NCI-H748 treated with DMSO at 0.1 percent for 48 hours (cell line): ENCODE data around the gene NPR1.
"Not testable (repeated sequence)": the region's sequence is repeated elsewhere in the genome, so short reads cannot be mapped to it uniquely, and the experiment has no call there.

Experiments
- DNase-seq: peaks from one replicate; lab custom pipeline; 2025; lab: John Stamatoyannopoulos, UW

NPR1 gene

DNA sequence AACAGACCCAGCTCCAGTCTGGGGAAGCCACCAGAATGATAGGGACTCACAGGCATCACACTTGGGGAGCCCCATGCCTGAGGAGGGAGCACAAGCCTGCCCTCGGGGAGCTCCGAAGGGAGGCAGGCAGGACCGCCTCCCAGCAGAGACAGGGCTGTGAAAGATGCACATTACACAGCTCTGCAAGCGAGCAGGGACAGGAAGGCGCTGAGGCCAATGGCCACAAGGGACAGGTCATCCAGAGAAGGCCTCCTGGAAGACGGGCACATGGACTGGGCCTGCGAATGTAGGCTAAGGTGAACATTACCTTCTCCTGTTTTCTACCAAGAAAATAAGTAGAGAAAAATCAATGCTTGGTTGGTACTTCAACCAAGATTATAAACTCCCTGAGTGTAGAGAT is 4.2 kb downstream of the NPR1 start:
- no peak for DNase-seq

DNA sequence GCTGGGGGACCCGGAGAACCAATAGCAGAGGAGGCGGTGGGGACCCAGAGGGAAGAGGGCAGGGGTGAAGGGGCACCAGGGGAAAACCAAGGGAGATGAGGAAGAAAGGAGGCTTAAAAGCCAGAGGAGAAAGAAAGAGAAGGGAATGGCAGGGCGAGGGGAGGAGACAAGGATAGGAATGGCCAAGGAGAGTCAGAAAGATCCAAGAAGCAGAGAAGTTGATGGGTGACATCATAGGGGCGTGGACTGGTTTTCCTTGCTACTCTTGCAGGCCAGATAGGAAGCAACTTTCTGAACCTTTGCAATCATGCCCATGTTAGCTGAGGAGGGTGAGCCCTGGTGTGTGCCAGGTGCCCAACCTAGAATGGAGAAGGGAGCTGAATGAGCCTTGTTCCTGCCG is 5.4 kb downstream of the NPR1 start:
- DNase-seq: no peak

DNA sequence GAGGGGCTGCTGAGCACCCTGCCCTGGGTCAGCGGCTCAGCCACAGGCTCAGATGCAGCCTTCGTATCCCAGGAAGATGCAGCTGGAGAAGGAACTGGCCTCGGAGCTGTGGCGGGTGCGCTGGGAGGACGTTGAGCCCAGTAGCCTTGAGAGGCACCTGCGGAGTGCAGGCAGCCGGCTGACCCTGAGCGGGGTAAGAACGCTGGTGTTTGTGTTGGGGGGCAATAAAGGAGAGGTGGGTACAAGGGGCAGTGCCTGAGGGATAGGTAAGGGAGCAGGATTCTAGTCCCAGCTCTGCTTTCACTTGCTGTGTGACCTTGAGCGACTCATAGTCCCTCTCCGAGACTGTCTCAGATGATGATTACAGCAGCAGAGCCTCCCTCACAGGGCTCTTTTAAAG is 6.4 kb downstream of the NPR1 start:
- DNase-seq: no peak

DNA sequence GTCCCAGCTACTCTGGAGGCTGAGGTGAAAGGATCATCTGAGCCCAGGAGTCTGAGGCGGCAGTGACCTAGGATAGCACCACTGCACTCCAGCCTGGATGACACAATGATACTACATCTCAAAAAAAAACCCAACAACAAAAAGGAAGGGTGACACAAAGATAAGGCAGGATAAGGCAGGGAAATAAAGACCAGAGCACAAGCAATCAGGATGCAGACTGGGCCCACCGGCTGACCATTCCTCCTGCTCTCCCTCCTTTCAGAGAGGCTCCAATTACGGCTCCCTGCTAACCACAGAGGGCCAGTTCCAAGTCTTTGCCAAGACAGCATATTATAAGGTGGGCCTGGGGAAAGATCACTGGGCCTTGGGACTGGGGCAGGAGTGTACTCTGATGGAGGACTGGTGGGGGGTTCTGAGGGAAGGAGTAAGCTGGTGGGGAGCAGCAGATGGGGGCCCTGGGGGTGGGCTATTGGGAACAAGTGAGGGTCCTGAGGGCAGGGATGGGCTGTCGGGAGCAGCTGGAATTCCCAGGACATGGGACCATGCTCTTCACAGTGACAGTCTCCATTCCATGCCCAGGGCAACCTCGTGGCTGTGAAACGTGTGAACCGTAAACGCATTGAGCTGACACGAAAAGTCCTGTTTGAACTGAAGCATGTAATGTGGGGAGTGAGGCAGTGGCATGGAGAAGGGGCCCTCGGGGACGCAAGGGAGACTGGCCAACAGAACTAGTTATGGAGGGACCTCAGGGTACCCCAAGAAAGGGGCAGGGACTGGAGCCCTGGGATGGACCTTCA is 7.3 kb downstream of the NPR1 start:
- no peak for DNase-seq

DNA sequence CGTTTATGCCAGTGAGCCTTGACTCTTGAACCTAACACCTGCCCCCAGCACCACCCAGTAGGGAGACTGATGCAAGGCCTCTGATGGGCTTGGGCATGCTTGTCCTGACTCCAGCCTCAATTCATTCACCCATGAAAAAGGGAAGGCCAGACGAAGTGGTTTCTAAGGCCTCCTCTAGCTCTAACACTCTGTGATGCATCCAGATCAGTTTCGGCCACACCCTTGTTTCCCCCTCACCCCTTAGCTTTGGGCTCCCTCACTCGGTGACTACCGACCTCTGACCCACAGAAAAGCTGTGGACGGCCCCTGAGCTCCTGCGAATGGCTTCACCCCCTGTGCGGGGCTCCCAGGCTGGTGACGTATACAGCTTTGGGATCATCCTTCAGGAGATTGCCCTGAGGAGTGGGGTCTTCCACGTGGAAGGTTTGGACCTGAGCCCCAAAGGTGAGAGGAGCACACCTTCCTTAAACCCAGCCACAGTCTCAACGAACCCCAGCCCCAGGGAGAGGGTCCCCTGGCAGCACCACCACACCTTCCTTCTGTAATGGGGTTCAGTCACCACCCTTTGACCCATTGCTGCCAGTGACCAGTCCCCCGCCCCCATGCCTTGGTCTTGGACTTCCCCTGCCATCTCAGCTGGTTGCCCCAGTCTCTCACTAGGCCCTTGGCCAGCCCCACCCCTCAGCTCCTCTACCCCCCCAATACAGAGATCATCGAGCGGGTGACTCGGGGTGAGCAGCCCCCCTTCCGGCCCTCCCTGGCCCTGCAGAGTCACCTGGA is 9.0 kb downstream of the NPR1 start:
- DNase-seq: no peak

DNA sequence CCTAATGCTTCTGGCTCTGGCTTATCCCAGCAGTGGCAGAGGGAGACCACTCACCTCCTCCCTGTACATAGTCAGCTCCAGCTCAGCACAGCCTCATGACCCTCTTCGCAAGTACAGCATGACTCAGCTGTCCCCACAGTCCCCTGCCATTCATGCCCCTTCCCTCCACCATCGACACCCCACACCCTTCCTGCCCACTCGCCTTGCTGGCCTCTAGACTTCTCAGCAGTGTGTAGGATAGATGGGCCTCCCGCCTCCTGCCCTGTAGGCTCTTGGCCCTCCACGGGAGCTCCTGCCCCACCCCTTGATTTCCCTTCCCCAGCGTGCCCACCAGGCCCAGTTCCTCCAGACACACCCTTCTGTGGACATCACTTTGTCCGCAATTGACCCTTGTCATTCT is 9.8 kb downstream of the NPR1 start:
- no peak for DNase-seq

DNA sequence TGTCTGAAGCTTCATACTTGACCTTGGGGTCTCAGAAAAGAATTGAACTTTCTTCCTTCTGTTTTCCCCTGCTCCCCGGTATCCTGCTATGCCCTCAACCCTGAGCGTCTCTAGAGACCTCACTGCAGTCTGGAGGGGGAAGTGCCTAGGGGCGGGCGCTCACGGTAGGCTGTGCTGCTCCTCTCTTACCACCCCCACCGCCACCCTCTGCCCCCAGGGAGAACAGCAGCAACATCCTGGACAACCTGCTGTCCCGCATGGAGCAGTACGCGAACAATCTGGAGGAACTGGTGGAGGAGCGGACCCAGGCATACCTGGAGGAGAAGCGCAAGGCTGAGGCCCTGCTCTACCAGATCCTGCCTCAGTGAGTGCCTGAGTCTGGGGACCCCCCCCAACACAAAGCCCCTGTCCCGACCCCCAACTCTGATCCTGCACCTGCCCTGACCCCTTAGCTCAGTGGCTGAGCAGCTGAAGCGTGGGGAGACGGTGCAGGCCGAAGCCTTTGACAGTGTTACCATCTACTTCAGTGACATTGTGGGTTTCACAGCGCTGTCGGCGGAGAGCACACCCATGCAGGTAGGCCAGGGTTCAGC is 10.3 kb downstream of the NPR1 start:
- DNase-seq: no peak

DNA sequence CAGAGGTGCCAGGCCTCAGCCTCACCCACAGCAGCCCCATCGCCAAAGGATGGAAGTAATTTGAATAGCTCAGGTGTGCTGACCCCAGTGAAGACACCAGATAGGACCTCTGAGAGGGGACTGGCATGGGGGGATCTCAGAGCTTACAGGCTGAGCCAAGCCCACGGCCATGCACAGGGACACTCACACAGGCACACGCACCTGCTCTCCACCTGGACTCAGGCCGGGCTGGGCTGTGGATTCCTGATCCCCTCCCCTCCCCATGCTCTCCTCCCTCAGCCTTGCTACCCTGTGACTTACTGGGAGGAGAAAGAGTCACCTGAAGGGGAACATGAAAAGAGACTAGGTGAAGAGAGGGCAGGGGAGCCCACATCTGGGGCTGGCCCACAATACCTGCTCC is 15.0 kb downstream of the NPR1 start:
- DNase-seq: no peak

DNA sequence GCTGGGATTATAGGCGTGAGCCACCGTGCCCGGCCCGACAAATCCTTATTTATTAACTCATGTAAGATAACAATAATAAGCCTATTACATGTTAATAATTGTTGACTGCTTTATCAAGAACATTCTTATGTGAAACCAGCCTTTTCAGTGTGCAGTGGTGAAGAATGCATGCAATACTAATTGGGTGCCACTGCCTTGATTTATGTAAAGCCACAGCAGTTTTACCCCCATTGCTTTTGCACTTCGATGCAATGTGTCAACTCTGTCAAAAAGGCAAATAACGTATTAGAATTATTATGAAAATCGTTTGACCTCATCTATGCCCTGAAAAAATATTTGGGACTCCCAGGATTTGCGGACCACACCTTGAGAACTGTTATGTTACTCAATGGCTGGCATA is 18.3 kb downstream of the NPR1 start:
- no peak for DNase-seq

DNA sequence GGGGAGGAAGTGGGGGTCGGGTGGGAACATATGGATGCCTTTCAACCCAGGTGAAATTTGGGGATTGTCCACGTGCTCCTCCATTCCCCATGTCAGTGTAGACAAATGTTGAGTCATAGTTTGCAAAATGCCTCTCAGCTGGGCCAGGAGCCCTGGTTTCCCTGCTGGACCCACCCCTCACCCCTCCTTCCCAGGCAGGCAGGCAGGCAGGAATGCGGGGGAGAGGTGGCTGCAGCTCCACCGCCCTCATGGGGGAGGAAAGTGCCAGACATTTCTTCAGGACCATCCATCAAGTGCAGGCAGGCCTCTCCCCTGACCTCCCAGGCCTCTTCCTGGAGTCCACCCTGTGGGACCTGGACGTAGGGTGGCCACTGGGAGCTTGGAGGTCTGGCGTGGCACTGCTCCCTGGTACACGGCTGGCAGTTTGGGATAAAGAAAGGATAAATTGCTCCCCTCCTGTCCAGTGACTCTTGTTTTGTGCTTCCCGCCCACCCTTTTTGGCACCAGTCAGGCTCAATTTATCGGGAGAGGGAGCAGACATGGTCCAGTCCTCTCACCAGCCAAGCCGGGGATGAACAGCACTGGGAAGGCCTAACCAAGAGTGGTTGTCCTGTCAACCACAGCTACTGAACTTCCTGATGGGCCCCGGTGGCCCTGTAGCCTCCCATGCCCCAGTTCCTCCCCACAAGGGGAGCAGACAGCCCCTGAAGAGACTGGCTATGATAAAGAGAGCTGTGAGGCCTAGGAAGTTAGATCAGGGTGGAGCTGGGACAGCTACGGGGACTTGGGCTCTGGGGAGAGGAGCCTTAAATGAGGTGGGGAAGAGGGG is 18.9 kb downstream of the NPR1 start:
- no peak for DNase-seq

DNA sequence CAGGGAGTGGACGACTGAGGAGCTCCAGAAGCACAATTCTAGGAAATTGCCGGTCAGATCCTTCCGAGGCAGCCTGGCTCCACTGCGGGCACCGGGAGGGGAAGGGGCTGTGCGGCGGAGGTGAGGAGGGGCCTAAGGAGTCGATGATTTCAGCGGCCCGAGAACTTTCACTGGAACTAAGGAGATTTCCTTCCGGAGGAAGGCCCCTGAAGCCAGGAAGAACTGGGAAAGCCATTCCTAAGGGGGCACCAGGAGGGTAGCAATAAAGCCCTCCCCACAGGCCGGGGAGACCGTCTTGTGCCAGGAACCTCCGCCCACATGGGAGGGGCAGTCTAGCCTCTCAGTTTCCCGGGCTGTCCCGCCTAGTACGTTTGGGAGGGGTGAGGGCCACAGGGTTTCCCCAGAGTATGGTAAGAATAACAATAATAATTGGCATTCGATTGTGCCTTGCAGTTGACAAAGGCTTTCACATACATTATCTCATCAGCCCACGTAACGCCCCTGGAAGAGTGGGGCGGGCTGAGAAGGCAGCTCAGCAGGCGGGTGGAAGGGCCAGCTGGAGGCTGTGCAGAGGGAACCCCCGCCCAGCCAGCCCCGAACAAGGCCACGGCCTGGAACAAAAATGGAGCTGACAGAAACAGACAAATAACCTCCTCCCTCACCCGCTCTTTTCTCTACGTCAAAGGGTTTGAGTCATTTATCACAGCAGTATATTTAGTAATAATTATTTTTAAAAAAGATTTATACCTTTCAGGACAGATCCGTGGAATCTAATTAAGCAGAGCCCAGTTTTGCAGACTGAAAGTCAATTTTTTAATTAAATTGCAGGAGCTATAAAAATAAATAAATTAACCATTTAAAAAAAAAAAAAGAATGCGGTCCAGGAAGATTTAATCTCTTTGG is 19.8 kb downstream of the NPR1 start:
- no peak for DNase-seq

DNA sequence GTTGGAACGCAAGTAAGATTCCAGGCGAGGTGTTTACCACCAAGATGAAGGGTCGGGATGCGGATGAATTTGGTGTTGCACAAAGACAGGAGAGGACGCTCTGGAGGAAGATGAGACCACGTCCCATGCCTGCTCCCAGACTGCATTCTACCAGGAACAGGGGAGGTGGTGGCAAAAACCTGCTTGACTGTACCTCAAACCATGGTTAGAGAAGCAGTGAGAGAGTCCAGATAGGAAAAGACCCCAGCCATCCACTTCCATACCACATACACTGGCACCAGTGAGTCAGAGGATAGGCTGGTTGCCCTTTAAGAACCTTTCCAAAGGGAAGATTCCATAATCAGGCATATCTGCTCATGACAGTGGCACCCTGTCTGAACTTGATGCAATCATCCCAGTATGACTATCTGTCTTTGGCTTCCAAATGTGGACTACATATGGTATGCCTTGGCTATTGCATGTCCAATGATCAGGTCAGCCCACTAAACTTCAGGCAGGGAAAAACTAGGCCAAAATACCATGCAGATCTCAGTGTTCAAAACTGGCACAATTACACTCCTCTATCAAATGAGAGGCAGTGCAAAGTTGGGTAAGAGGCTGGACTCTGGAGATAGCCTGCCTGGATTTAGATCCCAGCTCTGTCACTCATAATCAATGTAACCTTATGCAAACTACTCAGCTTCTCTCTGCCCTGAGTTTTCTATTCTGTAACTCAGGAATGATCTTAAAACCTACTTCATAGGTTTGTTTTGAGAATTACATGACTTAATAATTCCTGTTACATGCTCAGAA is 20.6 kb downstream of the NPR1 start:
- no peak for DNase-seq

DNA sequence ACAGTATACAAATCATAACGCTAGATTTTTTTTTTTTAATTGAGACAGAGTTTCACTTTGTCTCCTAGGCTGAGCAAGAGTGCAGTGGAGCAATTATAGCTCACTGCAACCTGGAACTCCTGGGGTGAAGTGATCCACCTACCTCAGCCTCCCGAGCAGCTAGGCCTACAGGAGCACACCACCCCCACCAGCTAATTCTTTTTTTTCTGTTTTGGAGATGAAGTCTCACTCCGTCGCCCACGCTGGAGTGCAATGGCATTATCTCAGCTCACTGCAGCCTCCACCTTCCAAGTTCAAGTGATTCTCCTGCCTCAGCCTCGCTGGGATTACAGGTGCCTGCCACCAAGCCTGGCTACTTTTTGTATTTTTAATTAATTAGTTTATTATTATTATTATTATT is 21.3 kb downstream of the NPR1 start:
- DNase-seq: no peak

DNA sequence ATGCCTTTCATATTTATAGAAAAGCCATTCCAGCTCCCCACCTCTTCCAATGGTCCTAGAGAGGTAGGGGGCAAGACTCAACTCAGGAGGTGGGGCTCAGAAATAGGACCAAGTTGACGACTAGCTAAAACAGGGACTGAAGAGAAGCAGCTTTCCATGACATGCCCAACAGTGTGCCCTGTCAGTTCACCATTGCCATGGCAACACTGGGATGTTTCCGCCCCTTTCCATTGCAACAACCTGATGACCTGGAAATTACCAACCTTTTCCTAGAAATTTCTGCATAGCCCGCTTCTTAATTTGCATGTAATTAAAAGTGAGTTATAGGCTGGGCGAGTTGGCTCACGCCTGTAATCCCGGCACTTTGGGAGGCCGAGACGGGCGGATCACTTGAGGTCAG is 27.0 kb downstream of the NPR1 start:
- DNase-seq: no peak

DNA sequence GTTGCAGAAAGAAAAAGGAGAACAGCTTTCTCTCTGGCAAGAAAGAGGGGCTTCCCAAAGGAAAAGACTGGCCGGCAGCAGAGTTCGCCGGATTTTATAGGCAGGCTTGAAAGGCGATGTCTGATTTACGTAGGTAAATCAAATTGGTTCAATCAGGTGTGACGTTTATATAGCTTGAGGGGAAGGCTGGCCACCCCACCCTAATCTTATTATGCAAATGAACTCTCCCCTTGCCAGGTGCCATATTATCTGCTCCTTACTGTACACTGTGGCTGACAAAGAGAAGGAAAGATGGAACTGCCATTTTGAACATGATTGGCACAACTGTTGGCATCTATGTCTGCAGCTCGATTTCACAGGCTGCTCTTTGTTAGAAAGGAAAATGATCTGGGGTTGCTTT is 32.5 kb downstream of the NPR1 start:
- DNase-seq: no peak

DNA sequence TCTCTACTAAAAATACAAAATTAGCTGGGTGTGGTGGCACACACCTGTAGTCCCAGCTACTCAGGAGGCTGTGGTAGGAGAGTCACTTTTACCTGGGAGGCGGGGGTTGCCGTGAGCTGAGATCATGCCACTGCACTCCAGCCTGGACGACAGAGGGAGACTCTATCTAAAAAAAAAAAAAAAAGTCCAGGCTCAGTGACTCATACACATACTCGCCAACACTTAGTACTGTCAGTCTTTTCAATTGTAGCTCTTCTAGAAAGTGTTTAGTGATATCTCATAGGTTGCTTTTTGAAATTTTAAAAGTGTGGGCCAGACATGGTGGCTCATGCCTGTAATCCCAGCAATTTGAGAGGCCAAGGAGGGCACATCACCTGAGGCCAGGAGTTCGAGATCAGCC is 37.7 kb downstream of the NPR1 start:
- DNase-seq: not testable (repeated sequence)

DNA sequence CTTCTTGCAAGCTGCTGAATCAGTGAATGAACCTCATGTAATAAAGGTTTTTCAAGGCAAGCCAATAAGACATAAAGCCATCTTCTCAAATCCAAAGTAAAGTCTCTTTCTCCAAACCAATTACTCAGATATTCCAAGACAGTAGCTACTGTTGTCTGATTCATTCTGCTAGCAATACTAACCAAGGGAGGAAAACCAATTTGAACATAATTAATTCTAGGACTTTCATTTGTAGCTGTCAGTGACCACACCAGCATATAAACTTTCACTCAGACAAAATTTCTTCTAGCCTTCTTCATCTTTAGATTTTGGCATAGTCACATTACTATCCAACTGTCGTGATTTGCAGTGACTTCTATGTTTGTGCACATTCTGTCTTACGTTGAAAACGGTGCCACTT is 38.8 kb downstream of the NPR1 start:
- DNase-seq: no peak

DNA sequence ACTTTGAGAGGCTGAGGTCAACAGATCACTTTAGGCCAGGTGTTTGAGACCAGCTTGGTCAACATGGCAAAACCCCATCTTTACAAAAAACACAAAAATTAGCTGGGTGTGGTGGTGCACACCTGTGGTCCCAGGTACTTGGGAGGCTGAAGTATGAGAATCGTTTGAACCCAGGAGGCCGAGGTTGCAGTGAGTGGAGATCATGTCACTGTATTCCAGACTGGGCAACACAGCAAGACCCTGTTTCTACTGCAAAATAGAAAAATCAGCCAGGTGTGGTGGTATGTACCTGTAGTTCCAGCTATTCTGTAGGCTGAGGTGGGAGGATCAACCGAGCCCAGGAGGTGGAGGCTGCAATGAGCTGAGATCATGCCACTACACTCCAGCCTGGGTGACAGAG is 45.2 kb downstream of the NPR1 start:
- DNase-seq: no peak

DNA sequence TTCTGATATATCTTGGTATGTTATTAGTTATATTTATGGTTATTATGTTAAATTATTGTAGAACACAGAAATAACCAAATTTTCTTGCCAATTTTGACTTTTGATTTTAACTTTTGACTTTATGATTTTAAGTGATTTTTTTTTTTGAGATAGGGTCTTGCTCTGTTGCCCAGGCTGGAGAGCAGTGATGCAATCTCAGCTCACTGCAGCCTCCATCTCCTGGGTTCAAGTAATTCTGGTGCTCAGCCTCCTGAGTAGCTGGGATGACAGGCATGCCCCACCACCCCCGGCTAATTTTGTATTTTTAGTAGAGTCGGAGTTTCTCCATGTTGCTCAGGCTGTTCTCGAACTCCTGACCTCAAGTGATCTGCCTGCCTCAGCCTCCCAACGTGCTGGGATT is 46.1 kb downstream of the NPR1 start:
- DNase-seq: not testable (repeated sequence)
